ENCODE results near the gene CAPZA1.

Gene CAPZA1

GRCh38 chr1:112626887-112627286 is 7.3 kb downstream of the CAPZA1 start:
- H3K4me3 ChIP-seq (ENCODE audit: low read depth, low read length): no peak overlapping the region
- TF ChIP-seq CTCF (IDR thresholded peaks at IDR 0.05; ENCODE audit: control insufficient read depth, extremely low read depth, insufficient read depth): no peak
- no peak for DNase-seq (ENCODE audit: low read depth)

GRCh38 chr1:112628516-112628915 is 8.9 kb downstream of the CAPZA1 start:
- no peak overlapping the region for H3K4me3 ChIP-seq (ENCODE audit: low read depth, low read length)
- TF ChIP-seq CTCF (IDR thresholded peaks at IDR 0.05; ENCODE audit: control insufficient read depth, extremely low read depth, insufficient read depth): no peak
- DNase-seq (ENCODE audit: low read depth): no peak

GRCh38 chr1:112629256-112629655 is 9.6 kb downstream of the CAPZA1 start:
- DNase-seq (ENCODE audit: low read depth): no peak
- H3K4me3 ChIP-seq (ENCODE audit: low read depth, low read length): no peak overlapping the region
- no peak for TF ChIP-seq CTCF (IDR thresholded peaks at IDR 0.05; ENCODE audit: control insufficient read depth, extremely low read depth, insufficient read depth)

- TF ChIP-seq CTCF (IDR thresholded peaks at IDR 0.05; ENCODE audit: control insufficient read depth, extremely low read depth, insufficient read depth): no peak
- no peak for DNase-seq (ENCODE audit: low read depth)
- H3K4me3 ChIP-seq (ENCODE audit: low read depth, low read length): no peak overlapping the region
Observed at GRCh38 chr1:112633628-112634027, 14.0 kb downstream of the CAPZA1 start.

GRCh38 chr1:112634367-112634766 is 14.7 kb downstream of the CAPZA1 start:
- no peak overlapping the region for H3K4me3 ChIP-seq (ENCODE audit: low read depth, low read length)
- no peak for TF ChIP-seq CTCF (IDR thresholded peaks at IDR 0.05; ENCODE audit: control insufficient read depth, extremely low read depth, insufficient read depth)
- no peak for DNase-seq (ENCODE audit: low read depth)

- no peak for TF ChIP-seq CTCF (IDR thresholded peaks at IDR 0.05; ENCODE audit: control insufficient read depth, extremely low read depth, insufficient read depth)
- H3K4me3 ChIP-seq (ENCODE audit: low read depth, low read length): no peak overlapping the region
- DNase-seq (ENCODE audit: low read depth): no peak
Observed at GRCh38 chr1:112636056-112636455, 16.4 kb downstream of the CAPZA1 start.

GRCh38 chr1:112636597-112637253 is 17.1 kb downstream of the CAPZA1 start:
- no peak for DNase-seq (ENCODE audit: low read depth)
- no peak overlapping the region for H3K4me3 ChIP-seq (ENCODE audit: low read depth, low read length)
- no peak for TF ChIP-seq CTCF (IDR thresholded peaks at IDR 0.05; ENCODE audit: control insufficient read depth, extremely low read depth, insufficient read depth)

All from LNCaP clone FGC (cell line).